Lung (tissue), 12 donors: Measurements from ENCODE around the gene MNX1. TPM values are rescaled to one million over a fixed set of nuclear protein-coding genes. Genes with fewer than 3 reads are reported as not detected.

Source experiments
- ATAC-seq: fragments of 200-7000 bp; cut with Tn5 transposase; one replicate; pipeline ENCODE4 v1.9.1; 2020; ENCODE audit warnings: moderate number of reproducible peaks; ENCODE audit not compliant: insufficient read depth, low FRiP score
- DNase-seq, 3 donors: peaks; one replicate each; pipeline ENCODE4 v3.0.0-alpha.2; 2013 to 2017
- H3K27ac ChIP-seq, 2 donors: one replicate each; pipeline ENCODE4 v1.5.1; 2013; ENCODE audit warnings: mild to moderate bottlenecking in 2 of 2, moderate library complexity in 2 of 2, control low read depth in 1 of 2, inconsistent platforms in 1 of 2, low read depth in 1 of 2, low read length in 1 of 2
- H3K27me3 ChIP-seq, 3 donors: one replicate each; pipeline ENCODE4 v1.5.1; 2013; ENCODE audit warnings: low read length in 2 of 3; ENCODE audit not compliant: control insufficient read depth in 3 of 3, insufficient read depth in 3 of 3
- H3K36me3 ChIP-seq, 4 donors: one replicate each; pipeline ENCODE4 v1.5.1; 2013; ENCODE audit warnings: low read length in 4 of 4, mild to moderate bottlenecking in 1 of 4, moderate library complexity in 1 of 4; ENCODE audit not compliant: control insufficient read depth in 4 of 4, insufficient read depth in 4 of 4
- H3K4me1 ChIP-seq, 5 donors: one replicate each; pipeline ENCODE4 v1.5.1; 2013; ENCODE audit warnings: low read length in 5 of 5, mild to moderate bottlenecking in 2 of 5, moderate library complexity in 1 of 5; ENCODE audit not compliant: control insufficient read depth in 5 of 5, insufficient read depth in 5 of 5
- H3K4me3 ChIP-seq: one replicate; pipeline ENCODE4 v1.5.1; 2013; ENCODE audit warnings: mild to moderate bottlenecking, control low read depth, moderate library complexity
- H3K9ac ChIP-seq, 2 donors: one replicate each; pipeline ENCODE4 v1.5.1; 2013; ENCODE audit warnings: low read length in 2 of 2, control low read depth in 1 of 2; ENCODE audit not compliant: insufficient read depth in 1 of 2
- H3K9me3 ChIP-seq, 4 donors: one replicate each; pipeline ENCODE4 v1.5.1; 2013; ENCODE audit warnings: low read length in 3 of 4, mild to moderate bottlenecking in 1 of 4, moderate library complexity in 1 of 4; ENCODE audit not compliant: control insufficient read depth in 4 of 4, insufficient read depth in 3 of 4
- CTCF ChIP-seq: IDR thresholded peaks from 2 replicates; pipeline ENCODE4 v1.5.1; 2012; ENCODE audit warnings: mild to moderate bottlenecking; ENCODE audit errors: control extremely low read depth, extremely low read depth
- WGBS, 2 donors: extraction: QIAGEN DNeasy Blood & Tissue Kit; methylation state at CpG; one replicate each; pipeline ENCODE4 v1.1.7; 2013; 5-methylcytosine and 5-hydroxymethylcytosine counted together
- polyA plus RNA-seq, 2 donors: library from polyadenylated mRNA; stranded (reverse); fragments of 200-250 nt; gene quantifications; one replicate each; pipeline ENCODE4 v1.2.1, GENCODE V29; 2013
- total RNA-seq, 2 donors: library from RNA; depleted of rRNA in 1 of 2; stranded (reverse); fragments of >200 nt in 1 of 2; gene quantifications; one replicate each; pipeline ENCODE4 v1.2.1, GENCODE V29; 2014 to 2021
- donor health status: control.
- donor health status: control.
- donor health status: Bipolar disorder and iron deficiency.
- donor health status: healthy.
- donor health status: DM: yes; HTN: yes; CAD: no.

MNX1 gene
- total and polyA plus RNA-seq, 4 donors, result 0.10 to 1.4 TPM; not detected in 2

DNA sequence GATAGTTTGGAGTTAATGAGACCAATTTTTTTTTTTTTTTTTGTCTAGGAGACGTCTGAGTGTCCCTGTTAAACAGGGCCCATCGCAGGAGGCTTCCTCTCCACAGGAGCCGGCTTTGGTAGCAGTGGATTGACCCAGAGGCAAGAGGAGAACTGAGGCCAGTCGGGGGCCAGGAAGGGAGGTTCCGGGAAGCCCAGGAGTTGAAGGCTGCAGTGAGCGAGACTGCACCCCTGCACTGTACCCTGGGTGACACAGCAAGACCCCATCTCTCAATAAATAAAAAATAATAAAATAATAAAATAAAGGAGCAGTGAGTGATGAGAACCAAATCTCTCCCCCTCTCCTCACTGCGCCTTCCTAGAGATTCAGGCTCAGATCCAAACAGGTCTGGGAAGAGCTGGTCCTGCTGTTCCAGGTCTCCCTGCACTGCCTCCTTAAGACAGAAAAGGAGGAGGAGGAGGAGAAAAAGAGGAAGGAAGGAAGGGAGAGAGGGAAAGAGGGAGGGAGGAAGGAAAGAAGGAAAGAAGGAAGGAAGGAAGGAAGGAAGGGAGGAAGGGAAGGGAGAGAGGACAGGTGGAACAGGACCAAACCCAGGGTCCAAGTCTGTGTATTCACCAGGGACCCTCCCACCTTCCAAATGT lies 3.5 kb downstream of the MNX1 start:
- H3K4me3 ChIP-seq, result no peak overlapping the region
- H3K4me1 ChIP-seq, result peaks cover 0 to 33% (median 11%) of the 10 kb centered on the region in 5 donors
- peaks cover 38 to 71% (median 58%) of the 10 kb centered on the region in 3 donors for H3K27me3 ChIP-seq
- ATAC-seq (no peak), DNase-seq (no peak)
- no peak for TF ChIP-seq CTCF
- H3K27ac ChIP-seq, result no peak overlapping the region
- no peaks in the 10 kb centered on the region for H3K36me3 ChIP-seq
- H3K9ac ChIP-seq, result no peak overlapping the region
- WGBS, 2 donors, result 17 to 26% methylated on average over 7 of the region's 7 CpGs
- peaks cover 0 to 8% (median 0%) of the 10 kb centered on the region in 4 donors for H3K9me3 ChIP-seq

DNA sequence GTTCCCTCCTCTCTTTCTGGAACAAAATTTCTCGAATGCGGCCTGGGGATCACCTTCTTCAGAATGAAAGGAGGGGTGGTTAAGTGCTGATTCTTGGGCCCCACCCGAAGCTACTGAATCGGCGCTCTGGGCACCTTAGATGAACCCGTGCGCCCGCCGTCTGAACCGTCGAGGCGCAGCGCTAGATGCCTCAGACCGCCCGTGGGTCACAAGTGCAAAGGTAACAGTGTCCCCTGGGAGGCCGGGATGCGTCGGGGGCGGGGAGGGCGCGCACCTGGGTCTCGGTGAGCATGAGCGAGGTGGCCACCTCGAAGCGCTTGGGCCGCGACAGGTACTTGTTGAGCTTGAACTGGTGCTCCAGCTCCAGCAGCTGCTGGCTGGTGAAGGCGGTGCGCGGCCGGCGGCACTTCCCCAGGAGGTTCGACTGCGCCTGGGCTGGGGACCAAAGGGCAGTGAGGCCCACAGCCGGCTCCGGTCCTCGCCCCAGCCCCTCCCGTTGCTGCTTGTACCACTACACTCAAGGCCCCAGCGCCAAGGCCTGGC lies 4.2 kb downstream of the MNX1 start:
- Histone ChIP-seq H3K9me3 (peaks cover 0 to 7% (median 0%) of the 10 kb centered on the region in 4 donors), H3K4me3 (no peak overlapping the region), H3K4me1 (peaks cover 0 to 30% (median 8%) of the 10 kb centered on the region in 5 donors), H3K36me3 (no peaks in the 10 kb centered on the region), H3K27ac (no peak overlapping the region), H3K9ac (no peak overlapping the region), H3K27me3 (peaks cover 38 to 72% (median 60%) of the 10 kb centered on the region in 3 donors)
- no peak for TF ChIP-seq CTCF
- DNase-seq (no peak), ATAC-seq (no peak)
- whole genome bisulfite sequencing, 2 donors, result 7 to 12% methylated on average over 38 to 39 of the region's 39 CpGs

GRCh38 chr7:157005456-157006204 lies 4.8 kb downstream of the MNX1 start:
- Histone ChIP-seq H3K36me3 (no peaks in the 10 kb centered on the region), H3K27ac (no peak overlapping the region), H3K9me3 (peaks cover 0 to 4% (median 0%) of the 10 kb centered on the region in 4 donors), H3K27me3 (peaks cover 38 to 78% (median 62%) of the 10 kb centered on the region in 3 donors), H3K4me3 (no peak overlapping the region), H3K4me1 (peaks cover 0 to 24% (median 7%) of the 10 kb centered on the region in 5 donors), H3K9ac (no peak overlapping the region)
- no peak for ATAC-seq
- WGBS, 2 donors, result 3 to 6% methylated on average over 34 to 77 of the region's 77 CpGs
- TF ChIP-seq CTCF, result no peak
- DNase-seq, result no peak
